DOHH2 (cell line): ENCODE measurements around the gene NBEAL2.

ENCODE experiments used
- H3F3A ChIP-seq: fragments of 200-600 bp; sonication (generic), shearing (Covaris generic); 2 replicates; pipeline ENCODE4 v1.6.0; 2016; ENCODE audit warnings: antibody characterized with exemption, mild to moderate bottlenecking; ENCODE audit not compliant: control insufficient read depth, insufficient read depth
- H3K27ac ChIP-seq: fragments of 200-600 bp; sonication (generic); 2 replicates; pipeline ENCODE4 v1.5.1; 2014; ENCODE audit warnings: low read depth, mild to moderate bottlenecking, low read length, moderate library complexity
- H3K27me3 ChIP-seq: fragments of 200-600 bp; sonication (generic); 2 replicates; pipeline ENCODE4 v1.6.1; 2014; ENCODE audit warnings: mild to moderate bottlenecking, low read length, mixed read lengths; ENCODE audit not compliant: control insufficient read depth
- H3K36me3 ChIP-seq: fragments of 200-600 bp; sonication (generic); 2 replicates; pipeline ENCODE4 v1.6.1; 2014; ENCODE audit warnings: mild to moderate bottlenecking, low read length, moderate library complexity, mixed read lengths; ENCODE audit not compliant: control insufficient read depth
- H3K4me1 ChIP-seq: fragments of 200-600 bp; sonication (generic); 2 replicates; pipeline ENCODE4 v1.6.1; 2014; ENCODE audit warnings: mild to moderate bottlenecking, low read length, mixed read lengths; ENCODE audit not compliant: control insufficient read depth
- H3K4me2 ChIP-seq: fragments of 200-600 bp; sonication (generic); 2 replicates; pipeline ENCODE4 v1.6.0; 2014; ENCODE audit warnings: mild to moderate bottlenecking, low read length, moderate library complexity
- H3K4me3 ChIP-seq: fragments of 200-600 bp; sonication (generic); 2 replicates; pipeline ENCODE4 v1.5.1; 2014; ENCODE audit warnings: mild to moderate bottlenecking, low read length, mixed read lengths
- H3K79me2 ChIP-seq: fragments of 200-600 bp; sonication (generic); 2 replicates; pipeline ENCODE4 v1.6.1; 2014; ENCODE audit warnings: mild to moderate bottlenecking, low read length, mixed read lengths; ENCODE audit not compliant: control insufficient read depth
- H3K9me2 ChIP-seq: fragments of 200-600 bp; sonication (generic); replicated peaks from 2 replicates; pipeline ENCODE4 v1.6.1; 2014; ENCODE audit warnings: mild to moderate bottlenecking, low read length, mixed read lengths; ENCODE audit not compliant: control insufficient read depth
- H3K9me3 ChIP-seq: fragments of 200-600 bp; sonication (generic); 2 replicates; pipeline ENCODE4 v1.6.1; 2014; ENCODE audit warnings: antibody characterized with exemption, low read length, mixed read lengths; ENCODE audit not compliant: control insufficient read depth, insufficient read depth
- H4K20me1 ChIP-seq: fragments of 200-600 bp; sonication (generic); 2 replicates; pipeline ENCODE4 v1.6.0; 2014; ENCODE audit warnings: low read depth, mild to moderate bottlenecking, antibody characterized with exemption, low read length, moderate library complexity; ENCODE audit not compliant: control insufficient read depth, insufficient read depth
- EZH2phosphoT487 ChIP-seq: fragments of 200-600 bp; sonication (generic); IDR thresholded peaks from 2 replicates; pipeline ENCODE4 v1.6.1; 2017; ENCODE audit warnings: borderline replicate concordance, mild to moderate bottlenecking, antibody characterized with exemption, low read length, moderate library complexity, mixed read lengths
- TF ChIP-seq, protein P1 (sequence below): fragments of 200-600 bp; sonication (generic); IDR thresholded peaks from one replicate; pipeline ENCODE4 v1.5.1; 2014; ENCODE audit warnings: antibody characterized with exemption, mild to moderate bottlenecking, low read depth, low read length; ENCODE audit not compliant: poor library complexity, severe bottlenecking

NBEAL2 gene

DNA sequence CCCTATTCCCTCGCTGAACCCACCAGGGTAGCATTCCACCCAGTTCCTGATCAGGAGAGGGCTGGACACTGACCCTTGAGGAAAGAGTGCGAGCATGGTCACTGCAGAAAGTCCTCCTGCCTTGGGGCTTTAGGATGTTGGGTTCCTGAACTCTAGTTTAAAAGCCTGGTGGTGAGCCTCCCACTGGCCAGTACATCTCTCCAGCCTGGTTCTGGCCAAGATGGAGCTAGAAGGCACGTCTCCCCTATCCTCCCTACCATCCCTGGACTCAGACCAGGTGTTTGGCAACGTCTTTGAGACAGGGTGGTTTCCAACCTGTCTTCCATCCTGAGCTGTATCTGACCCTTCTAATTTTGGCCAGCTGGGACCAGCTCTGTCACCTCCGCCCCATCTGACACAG, 31.4 kb downstream of the NBEAL2 start:
- Histone ChIP-seq H3K9me3 (no peaks in the 10 kb centered on the region), H3K79me2 (no peaks in the 10 kb centered on the region), H3K9me2 (no peaks in the 10 kb centered on the region), H3K36me3 (peaks cover 18% of the 10 kb centered on the region), H3K4me2 (no peak overlapping the region), H3F3A (peaks cover 6% of the 10 kb centered on the region), H3K4me3 (no peak overlapping the region), H3K4me1 (peaks cover 19% of the 10 kb centered on the region), H3K27me3 (no peaks in the 10 kb centered on the region), H4K20me1 (no peaks in the 10 kb centered on the region), H3K27ac (no peak overlapping the region)
- TF ChIP-seq, protein P1, sequence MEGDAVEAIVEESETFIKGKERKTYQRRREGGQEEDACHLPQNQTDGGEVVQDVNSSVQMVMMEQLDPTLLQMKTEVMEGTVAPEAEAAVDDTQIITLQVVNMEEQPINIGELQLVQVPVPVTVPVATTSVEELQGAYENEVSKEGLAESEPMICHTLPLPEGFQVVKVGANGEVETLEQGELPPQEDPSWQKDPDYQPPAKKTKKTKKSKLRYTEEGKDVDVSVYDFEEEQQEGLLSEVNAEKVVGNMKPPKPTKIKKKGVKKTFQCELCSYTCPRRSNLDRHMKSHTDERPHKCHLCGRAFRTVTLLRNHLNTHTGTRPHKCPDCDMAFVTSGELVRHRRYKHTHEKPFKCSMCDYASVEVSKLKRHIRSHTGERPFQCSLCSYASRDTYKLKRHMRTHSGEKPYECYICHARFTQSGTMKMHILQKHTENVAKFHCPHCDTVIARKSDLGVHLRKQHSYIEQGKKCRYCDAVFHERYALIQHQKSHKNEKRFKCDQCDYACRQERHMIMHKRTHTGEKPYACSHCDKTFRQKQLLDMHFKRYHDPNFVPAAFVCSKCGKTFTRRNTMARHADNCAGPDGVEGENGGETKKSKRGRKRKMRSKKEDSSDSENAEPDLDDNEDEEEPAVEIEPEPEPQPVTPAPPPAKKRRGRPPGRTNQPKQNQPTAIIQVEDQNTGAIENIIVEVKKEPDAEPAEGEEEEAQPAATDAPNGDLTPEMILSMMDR = no peak
- no peak for TF ChIP-seq EZH2phosphoT487

DNA sequence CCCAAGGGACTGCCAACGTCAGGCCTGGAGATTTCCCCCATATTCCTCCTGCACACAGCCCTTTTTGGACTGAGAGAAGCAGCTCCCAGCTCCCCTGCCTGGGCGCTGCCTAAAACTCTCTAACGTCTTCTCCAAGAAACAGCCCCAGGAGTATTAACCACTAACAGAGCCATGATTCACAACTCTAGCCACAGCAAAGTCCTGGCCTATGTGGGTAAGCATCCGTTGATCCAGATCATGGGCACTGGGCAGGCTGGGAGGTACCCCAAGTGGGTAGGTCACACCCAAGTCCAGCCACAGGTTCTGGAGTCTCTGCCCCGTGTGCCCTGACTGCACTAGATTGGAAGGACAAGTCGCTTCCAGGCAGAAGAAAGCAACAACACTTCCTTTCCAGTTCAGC, 31.9 kb downstream of the NBEAL2 start:
- Histone ChIP-seq H3K4me2 (no peak overlapping the region), H3K4me1 (peaks cover 19% of the 10 kb centered on the region), H3K4me3 (no peak overlapping the region), H3K27ac (no peak overlapping the region), H3K9me2 (no peaks in the 10 kb centered on the region), H3K27me3 (no peaks in the 10 kb centered on the region), H3K9me3 (no peaks in the 10 kb centered on the region), H4K20me1 (no peaks in the 10 kb centered on the region), H3F3A (peaks cover 6% of the 10 kb centered on the region), H3K79me2 (no peaks in the 10 kb centered on the region), H3K36me3 (peaks cover 16% of the 10 kb centered on the region)
- TF ChIP-seq, protein P1 = no peak
- no peak for TF ChIP-seq EZH2phosphoT487

DNA sequence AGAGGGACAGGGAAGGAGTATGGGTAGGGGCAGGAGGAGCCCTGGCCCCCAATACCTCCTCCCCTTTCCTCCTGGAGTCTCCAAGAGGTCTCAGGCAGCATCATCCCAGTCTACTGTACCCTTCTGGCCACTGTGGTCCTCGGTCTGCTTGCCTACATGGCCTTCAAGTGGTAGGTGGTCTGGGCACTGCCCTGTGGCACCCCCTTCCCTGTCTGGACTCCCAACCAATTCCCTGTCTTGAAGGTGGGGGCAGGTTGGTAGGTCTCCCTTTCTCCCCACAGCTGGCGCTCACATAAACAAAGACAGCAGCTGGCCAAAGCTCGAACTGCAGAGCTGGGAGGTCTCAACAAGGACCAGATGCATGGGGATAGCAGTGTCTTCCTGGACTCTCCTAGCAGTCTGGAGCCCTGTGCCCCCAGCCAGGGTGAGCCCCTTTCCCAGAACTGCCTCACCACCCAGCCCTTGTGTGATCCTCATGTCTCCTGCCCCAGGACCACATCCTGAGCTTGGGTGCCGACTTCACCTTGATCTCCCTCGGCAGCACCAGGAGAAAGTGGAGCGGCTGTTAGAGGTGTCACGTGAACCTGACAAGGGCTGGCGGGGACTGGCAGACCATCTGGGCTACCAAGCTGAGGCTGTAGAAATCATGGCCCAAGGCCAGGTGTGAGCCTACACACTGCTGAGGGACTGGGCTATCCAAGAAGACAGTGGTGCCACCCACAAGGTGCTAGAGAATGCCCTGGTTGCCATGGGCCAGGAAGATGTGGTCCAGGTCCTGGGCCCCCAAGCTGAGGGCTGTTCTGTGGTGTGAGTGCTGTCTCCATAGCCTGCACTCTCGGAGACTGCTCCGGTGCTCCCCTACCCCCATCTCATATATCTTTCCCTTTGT, 33.1 kb downstream of the NBEAL2 start:
- no peaks in the 10 kb centered on the region for H3K9me3 ChIP-seq
- no peaks in the 10 kb centered on the region for H3K9me2 ChIP-seq
- H3K4me2 ChIP-seq = no peak overlapping the region
- no peak overlapping the region for H3K27ac ChIP-seq
- H3F3A ChIP-seq = peaks cover 12% of the 10 kb centered on the region
- H4K20me1 ChIP-seq = no peaks in the 10 kb centered on the region
- H3K27me3 ChIP-seq = no peaks in the 10 kb centered on the region
- TF ChIP-seq, protein P1 = no peak
- TF ChIP-seq EZH2phosphoT487 = no peak
- H3K36me3 ChIP-seq = peaks cover 24% of the 10 kb centered on the region
- no peaks in the 10 kb centered on the region for H3K79me2 ChIP-seq
- no peak overlapping the region for H3K4me3 ChIP-seq
- peaks cover 30% of the 10 kb centered on the region for H3K4me1 ChIP-seq
